Measurements from ENCODE around the gene SPRN. TPM values are rescaled to one million over a fixed set of nuclear protein-coding genes. Genes with fewer than 3 reads are reported as not detected.

SPRN gene
- total RNA-seq, 1 donor from 2014 or later = not detected

- no peaks in the 10 kb centered on the region for H3K36me3 ChIP-seq (ENCODE audit: control insufficient read depth, insufficient read depth, low read length)
- no peaks in the 10 kb centered on the region for H3K27me3 ChIP-seq (ENCODE audit: control insufficient read depth, insufficient read depth, low read length)
- DNase-seq (ENCODE audit: low read depth) = no peak
- FAIRE-seq = no peak
- TF ChIP-seq, protein P1, sequence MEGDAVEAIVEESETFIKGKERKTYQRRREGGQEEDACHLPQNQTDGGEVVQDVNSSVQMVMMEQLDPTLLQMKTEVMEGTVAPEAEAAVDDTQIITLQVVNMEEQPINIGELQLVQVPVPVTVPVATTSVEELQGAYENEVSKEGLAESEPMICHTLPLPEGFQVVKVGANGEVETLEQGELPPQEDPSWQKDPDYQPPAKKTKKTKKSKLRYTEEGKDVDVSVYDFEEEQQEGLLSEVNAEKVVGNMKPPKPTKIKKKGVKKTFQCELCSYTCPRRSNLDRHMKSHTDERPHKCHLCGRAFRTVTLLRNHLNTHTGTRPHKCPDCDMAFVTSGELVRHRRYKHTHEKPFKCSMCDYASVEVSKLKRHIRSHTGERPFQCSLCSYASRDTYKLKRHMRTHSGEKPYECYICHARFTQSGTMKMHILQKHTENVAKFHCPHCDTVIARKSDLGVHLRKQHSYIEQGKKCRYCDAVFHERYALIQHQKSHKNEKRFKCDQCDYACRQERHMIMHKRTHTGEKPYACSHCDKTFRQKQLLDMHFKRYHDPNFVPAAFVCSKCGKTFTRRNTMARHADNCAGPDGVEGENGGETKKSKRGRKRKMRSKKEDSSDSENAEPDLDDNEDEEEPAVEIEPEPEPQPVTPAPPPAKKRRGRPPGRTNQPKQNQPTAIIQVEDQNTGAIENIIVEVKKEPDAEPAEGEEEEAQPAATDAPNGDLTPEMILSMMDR (IDR thresholded peaks at IDR 0.05; ENCODE audit: insufficient read depth, low read length, severe bottlenecking) = no peak
- no peak overlapping the region for H3K4me3 ChIP-seq (ENCODE audit: low read depth, low read length)
Measured at GRCh38 chr10:133458021-133458709, 33.7 kb upstream of the SPRN start.

DNA sequence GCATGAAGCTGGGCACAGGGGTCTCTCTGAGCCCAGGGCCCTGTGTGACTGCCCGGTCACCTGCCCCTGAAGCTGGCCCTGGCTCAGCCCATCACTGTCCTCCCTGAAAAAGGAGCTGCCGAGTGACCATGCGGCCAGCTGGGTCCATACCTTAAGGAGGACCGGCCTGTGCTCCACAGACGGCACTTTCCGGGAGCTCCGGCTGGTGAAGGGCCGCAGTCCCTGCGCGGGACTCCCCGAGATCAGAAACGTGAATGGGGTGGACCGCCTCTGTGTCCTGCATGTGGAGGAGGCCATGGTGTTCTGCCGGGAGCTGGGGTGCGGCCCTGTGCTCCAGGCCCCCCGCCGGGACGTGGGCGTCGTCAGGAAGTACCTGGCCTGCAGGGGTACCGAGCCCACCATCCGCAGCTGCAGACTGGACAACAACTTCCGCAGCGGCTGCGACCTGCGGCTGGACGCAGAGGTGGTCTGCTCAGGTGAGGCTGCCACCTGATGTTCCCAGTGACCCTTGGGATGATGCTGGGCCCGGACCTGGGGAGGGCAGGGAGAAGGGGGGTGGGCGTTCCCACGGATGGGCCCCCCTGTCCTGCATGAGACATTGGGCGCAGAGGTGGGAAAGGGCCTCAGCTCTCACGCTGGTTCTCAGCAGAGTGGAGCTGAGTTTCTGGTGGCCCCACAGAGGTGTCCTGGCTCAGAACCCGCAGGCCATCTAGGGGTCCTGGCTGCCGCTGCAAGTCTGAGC lies 32.8 kb upstream of the SPRN start:
- DNase-seq (ENCODE audit: low read depth) = no peak
- FAIRE-seq = no peak
- TF ChIP-seq, protein P1 (IDR thresholded peaks at IDR 0.05; ENCODE audit: insufficient read depth, low read length, severe bottlenecking) = no peak
- Histone ChIP-seq H3K36me3 (ENCODE audit: control insufficient read depth, insufficient read depth, low read length) (no peaks in the 10 kb centered on the region), H3K27me3 (ENCODE audit: control insufficient read depth, insufficient read depth, low read length) (no peaks in the 10 kb centered on the region), H3K4me3 (ENCODE audit: low read depth, low read length) (no peak overlapping the region)

GRCh38 chr10:133456041-133456951 lies 31.9 kb upstream of the SPRN start:
- FAIRE-seq = no peak

DNA sequence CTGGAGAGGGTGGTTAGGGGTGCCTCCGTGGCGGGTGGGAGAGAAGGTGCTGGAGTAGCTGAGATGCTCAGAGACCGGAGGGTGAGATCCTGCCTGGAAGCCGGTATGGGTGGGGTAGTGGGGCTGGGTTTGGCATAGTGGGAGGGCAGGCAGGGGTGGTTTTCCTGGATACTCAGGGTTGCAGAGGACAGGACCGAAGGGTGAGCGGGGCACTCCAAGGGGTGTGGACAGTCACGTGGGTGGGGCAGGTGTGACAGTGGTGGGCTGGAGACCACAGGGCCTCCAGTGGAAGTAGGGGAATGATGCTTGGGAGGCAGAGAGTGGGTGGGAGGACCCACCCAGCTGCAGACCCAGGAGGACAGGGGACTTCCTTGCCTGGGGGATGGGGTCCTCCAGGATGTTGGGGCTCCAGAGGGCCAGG lies 31.2 kb upstream of the SPRN start:
- Histone ChIP-seq H3K27me3 (ENCODE audit: control insufficient read depth, insufficient read depth, low read length) (no peaks in the 10 kb centered on the region), H3K4me3 (ENCODE audit: low read depth, low read length) (no peak overlapping the region), H3K36me3 (ENCODE audit: control insufficient read depth, insufficient read depth, low read length) (no peaks in the 10 kb centered on the region)
- DNase-seq (ENCODE audit: low read depth) = no peak
- no peak for FAIRE-seq
- TF ChIP-seq, protein P1 (IDR thresholded peaks at IDR 0.05; ENCODE audit: insufficient read depth, low read length, severe bottlenecking) = no peak

More at GRCh38 chr10:133456041-133456951, 31.9 kb upstream of the SPRN start:
- Histone ChIP-seq H3K27me3 (ENCODE audit: control insufficient read depth, insufficient read depth, low read length) (no peaks in the 10 kb centered on the region), H3K36me3 (ENCODE audit: control insufficient read depth, insufficient read depth, low read length) (no peaks in the 10 kb centered on the region), H3K4me3 (ENCODE audit: low read depth, low read length) (no peak overlapping the region)
- TF ChIP-seq, protein P1 (IDR thresholded peaks at IDR 0.05; ENCODE audit: insufficient read depth, low read length, severe bottlenecking) = no peak
- DNase-seq (ENCODE audit: low read depth) = no peak

DNA sequence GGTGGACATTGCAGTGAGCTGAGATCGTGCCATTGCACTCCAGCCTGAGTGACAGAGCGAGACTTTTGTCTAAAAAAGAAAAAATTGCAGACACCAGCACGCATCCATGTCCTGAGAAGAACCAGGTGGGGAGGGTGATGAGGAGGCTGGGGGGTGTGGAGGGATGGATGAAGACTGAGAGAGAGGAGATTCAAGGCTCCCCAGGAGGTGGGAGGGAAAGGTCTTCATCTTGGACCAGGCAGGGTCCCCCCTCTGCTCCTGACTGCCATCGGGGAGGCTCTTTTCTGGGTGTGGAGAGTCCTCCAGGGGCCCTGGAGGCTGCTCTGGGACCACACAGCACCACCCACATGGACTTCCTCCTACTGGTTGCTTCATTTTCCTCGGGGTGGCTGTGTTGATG lies 30.8 kb upstream of the SPRN start:
- H3K4me3 ChIP-seq (ENCODE audit: low read depth, low read length) = no peak overlapping the region
- no peaks in the 10 kb centered on the region for H3K36me3 ChIP-seq (ENCODE audit: control insufficient read depth, insufficient read depth, low read length)
- TF ChIP-seq, protein P1 (IDR thresholded peaks at IDR 0.05; ENCODE audit: insufficient read depth, low read length, severe bottlenecking) = no peak
- no peak for DNase-seq (ENCODE audit: low read depth)
- FAIRE-seq = no peak
- H3K27me3 ChIP-seq (ENCODE audit: control insufficient read depth, insufficient read depth, low read length) = no peaks in the 10 kb centered on the region
